HG03066 (cell line): ENCODE results near the gene FAM13B.

Experiments
- ATAC-seq: cut with Tn5 transposase; IDR thresholded peaks from one replicate; pipeline ENCODE4 v1.9.1; 2021; ENCODE audit warnings: low read depth; ENCODE audit not compliant: unreplicated experiment

The FAM13B gene

DNA sequence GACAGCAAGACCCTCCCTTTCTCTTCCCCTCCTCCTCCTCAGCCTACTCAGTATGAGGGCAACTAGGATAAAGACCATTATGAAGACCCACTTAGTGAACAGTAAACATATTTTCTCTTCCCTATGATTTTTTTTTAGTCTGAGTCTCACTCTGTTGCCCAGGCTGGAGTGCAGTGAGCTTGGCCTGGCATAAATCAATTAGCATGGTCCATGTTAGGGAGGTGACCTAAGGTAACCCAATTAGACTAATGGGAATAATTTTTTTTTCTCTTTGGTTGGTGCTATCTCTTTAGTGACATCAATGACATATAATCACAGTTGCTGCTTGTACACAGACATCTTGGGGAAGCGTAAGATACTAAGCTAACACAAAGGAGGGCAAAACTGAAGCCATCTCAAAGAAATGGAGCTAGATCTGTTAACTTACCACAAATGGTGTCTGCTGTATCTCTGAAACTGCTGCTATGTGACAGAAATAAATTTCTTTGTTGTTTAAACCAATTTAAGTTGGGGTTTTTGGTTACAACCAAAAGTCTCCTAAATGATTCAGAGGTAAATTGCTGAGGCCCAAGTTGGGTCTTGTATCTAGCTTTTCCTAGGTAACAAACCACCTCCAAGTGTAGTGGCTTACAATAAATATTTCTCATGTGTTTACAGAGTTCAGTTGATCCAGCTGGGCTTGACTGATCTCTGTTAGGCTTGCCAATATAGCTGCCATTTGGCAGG, 130.3 kb downstream of the FAM13B start:
- no peak for ATAC-seq

DNA sequence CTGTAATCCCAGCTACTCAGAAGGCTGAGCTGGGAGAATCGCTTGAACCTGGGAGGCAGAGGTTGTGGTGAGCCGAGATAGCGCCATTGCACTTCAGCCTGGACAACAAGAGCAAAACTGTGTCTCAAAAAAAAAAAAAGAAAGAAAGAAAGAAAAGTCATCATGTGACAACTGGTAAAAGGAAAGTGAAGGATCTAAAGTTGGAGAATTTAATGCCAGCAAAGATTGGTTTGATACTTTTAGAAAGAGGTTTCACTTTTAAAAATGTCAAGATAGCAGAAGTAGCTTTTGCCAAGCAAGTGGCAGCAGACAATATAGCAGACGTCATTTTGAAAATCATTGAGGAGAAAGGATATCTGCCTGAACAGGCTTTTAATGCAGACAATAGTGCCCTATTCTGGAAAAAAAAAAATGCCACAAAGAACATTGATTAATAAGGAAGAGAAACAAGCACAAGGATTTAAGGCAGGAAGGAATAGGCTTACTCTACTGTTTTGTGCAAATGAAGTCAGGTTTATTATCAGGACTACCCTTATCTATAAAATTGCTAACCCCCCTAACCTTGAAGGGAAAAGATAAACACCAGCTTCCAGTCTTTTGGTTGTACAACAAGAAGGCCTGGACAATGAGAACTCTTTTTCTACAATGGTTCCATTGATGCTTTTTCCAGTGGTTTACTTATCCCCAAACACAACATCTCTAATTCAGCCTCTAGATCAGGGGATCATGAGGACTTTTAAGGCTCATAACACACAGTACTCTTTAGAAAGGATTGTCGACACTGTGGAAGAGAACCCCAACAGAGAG, 131.7 kb downstream of the FAM13B start:
- no peak for ATAC-seq

DNA sequence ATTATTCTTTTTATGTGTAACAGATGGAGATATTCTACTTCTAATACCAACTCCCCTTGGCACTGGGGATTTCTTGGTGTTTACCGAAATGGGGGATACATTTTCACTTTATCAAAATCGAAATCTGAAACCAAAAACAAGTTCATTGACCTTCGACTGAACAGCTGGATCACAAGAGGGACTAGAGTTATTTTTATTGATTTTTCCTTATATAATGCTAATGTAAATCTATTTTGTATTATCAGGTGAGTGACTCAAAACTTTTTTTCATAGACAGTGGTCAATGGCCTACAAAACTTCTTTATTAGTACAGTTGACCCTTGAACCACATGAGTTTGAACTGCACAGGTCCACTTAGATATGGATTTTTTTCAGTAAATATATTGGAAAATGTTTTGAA, 133.4 kb downstream of the FAM13B start:
- ATAC-seq = no peak

DNA sequence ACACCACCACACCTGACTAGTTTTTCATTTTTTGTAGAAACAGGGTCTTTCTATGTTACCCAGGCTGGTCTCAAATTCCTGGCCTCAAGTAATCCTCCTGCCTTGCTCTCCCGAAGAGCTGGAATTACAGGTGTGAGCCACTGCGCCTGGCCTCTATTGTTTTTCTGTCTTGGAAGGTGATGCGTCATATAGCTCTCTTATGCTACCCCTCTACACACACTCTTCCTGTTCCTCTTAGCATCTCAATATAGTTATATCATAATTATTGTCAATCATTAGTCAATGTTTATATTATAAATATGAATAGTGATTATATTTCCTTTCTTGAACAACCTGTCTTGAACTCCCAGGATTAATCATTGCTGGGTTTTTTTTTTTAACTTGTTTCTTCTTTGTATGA, 136.3 kb downstream of the FAM13B start:
- ATAC-seq = no peak

DNA sequence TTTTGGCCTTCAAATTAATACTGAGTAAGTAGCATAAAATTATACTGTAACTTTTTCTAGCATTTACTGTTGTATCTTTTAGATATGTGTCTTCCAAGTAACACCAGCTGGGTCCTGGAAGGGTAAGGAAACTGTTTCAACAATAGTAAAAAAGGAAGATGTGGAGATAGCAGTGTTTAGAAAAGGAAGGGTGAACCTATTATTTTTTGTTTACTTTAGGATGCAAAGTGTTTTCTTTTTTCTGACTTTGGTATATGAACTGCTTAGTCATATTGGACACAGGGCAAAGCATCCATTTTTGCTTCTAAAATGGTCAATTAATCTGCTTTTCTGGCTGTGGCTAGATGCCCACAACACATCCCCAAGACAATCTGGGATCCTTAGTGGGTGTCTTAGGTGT, 138.3 kb downstream of the FAM13B start:
- ATAC-seq = no peak

DNA sequence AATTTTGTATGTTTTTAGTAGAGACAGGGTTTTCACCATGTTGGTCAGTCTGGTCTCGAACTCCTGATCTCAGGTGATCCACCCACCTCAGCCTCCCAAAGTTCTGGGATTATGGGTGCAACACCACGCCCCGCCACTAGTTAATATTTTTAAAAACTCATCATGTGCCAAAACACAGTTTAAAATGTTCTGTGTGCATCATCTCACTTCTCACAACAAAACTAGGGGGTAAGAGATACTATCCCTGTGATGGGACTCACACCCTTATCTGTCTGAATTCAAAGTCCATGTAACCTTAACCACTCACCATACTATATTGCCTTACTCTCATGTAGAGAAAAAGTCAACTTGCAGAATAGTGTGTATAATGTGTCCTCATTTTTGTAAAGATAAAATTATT, 141.0 kb downstream of the FAM13B start:
- no peak for ATAC-seq

DNA sequence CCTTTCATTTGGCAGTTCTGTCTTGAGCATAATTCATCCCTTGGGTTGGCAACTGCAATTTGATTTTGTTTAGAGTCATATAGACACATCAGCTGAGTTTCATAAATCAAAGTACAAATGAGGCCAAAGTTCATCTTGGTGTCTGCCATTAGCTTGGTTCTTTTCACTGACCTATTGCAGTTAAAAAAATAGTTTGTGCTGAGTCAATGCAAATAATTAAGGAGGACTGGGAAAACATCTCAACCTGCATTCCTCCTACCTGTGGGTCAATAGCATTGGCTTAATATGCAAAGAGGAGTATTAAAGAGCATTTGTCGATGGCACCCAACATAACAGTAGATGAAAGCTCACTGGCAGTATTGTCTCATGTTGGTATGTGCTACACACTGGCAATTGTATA, 142.0 kb downstream of the FAM13B start:
- ATAC-seq = no peak

DNA sequence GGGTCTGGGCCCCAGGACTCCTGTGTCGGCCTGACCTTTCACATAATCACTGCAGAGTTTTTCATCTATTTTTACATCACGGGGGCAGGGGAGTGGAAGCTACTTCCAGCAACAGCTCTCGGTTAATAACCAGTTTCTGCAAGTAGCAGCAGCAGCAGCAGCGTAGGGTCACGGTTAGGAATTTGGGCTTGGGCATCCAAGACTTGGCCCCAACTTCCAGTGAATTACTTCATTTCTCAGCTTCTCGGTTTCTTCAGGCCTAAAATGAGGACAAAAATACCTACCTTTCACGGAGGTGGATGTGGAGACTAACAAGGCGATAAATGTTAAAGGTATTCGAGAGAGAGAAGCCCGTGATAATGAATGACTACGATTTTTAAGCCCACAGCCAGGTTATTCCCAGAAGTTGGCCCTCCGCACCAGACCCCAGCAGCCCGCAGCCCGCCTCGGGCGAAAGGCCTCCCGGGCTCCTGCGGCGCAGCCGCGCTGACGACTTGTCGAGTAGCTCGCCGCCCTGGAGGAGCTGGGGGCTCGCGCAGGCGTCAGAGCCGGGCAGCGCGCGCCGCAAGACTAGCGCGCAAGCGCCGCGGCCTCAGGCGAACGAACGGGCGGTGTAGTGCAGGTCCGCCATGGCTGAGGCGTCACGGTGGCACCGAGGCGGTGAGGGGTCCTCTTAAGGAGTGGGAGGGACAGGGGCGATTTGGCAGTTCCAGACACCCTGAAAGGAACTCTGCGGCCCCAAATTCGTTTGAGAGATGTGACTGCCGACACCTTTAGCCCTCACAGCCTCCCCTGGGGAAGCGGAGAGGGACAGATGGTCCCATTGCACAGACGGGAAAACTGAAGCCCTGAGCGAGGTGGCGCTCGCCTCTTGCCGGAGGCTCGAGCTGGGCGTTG, 143.8 kb downstream of the FAM13B start, which contains the start of gene PKD2L2:
PKD2L2 (plus strand) TSS at position 595 of the 897 bp plus-strand sequence; CDS start at position 630, 35 bp downstream.
- peak; percentile 94 for ATAC-seq

DNA sequence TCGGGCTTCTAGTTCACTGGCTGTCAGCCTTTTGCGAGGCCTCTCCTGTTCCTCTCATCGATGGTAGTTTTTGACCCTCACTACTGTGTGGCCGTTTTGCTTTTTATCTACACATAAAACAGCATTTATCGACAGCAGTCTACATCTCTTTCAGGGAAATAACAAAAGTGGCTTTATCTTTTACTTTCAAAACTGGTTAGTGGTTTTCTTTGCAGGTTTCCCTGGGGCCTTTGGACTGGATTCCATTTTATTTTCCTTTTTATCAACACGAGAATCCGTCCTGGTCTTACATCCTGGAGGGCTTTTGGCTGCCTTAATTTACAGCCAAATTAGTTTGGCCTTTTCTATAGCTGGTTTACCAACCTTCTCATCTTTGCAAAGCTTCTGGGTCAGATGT, 144.4 kb downstream of the FAM13B start:
- ATAC-seq = no peak
